ENCODE data around the gene STEAP1. TPM values are rescaled to one million over a fixed set of nuclear protein-coding genes. Genes with fewer than 3 reads are reported as not detected.
"Not testable (repeated sequence)": the region's sequence is repeated elsewhere in the genome, so short reads cannot be mapped to it uniquely, and the experiment has no call there.

The STEAP1 gene
- total RNA-seq, 4 donors from 2014 or later: 2.0 to 6.6 (median 3.9) TPM

DNA sequence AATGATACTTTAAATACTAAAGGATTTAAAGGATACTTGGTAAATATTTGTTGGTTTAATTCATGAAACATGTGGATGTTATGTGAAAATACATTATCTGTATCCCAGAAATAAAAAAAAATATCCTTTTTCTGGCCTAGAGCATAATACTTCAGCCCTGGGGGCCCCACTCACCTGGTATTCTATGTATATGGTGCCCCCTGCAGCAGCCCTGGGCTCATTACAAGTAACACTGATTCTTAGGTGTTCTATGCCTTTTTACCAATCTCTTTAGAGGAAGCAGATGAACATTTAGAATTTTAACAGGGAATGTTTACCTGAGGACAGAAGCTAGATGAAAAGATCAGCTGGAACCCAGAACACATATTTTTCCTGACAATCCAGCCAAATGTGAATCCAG is 4.8 kb upstream of the STEAP1 start:
- not testable (repeated sequence) for H3K9me3 ChIP-seq, H3K36me3 ChIP-seq, H3K4me1 ChIP-seq, H3K27ac ChIP-seq, H3K4me3 ChIP-seq, DNase-seq, H3K27me3 ChIP-seq
- TF ChIP-seq, protein P1, sequence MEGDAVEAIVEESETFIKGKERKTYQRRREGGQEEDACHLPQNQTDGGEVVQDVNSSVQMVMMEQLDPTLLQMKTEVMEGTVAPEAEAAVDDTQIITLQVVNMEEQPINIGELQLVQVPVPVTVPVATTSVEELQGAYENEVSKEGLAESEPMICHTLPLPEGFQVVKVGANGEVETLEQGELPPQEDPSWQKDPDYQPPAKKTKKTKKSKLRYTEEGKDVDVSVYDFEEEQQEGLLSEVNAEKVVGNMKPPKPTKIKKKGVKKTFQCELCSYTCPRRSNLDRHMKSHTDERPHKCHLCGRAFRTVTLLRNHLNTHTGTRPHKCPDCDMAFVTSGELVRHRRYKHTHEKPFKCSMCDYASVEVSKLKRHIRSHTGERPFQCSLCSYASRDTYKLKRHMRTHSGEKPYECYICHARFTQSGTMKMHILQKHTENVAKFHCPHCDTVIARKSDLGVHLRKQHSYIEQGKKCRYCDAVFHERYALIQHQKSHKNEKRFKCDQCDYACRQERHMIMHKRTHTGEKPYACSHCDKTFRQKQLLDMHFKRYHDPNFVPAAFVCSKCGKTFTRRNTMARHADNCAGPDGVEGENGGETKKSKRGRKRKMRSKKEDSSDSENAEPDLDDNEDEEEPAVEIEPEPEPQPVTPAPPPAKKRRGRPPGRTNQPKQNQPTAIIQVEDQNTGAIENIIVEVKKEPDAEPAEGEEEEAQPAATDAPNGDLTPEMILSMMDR (IDR thresholded peaks at IDR 0.05): peak in 2 of 6 experiments; percentile 20 to 31

DNA sequence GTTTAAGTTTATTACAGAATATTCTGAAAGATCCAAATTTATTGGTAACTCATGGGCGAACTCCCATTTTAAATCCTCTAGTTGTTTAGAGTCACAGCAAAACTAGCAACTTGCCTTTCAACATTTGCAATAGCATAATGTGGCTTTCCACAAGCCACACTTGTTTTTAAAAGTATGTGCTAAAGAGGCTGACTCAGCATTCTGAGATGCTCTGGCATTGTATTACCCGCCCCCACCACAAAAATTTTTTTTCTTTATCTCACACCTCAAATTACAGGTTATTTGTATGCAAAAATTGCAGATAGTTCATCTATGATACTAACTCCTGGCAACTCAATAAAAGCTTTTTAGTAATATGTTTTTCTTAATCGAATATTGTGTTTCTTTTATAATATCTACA is 2.4 kb upstream of the STEAP1 start:
- not testable (repeated sequence) for H3K4me3 ChIP-seq, DNase-seq, H3K27ac ChIP-seq, H3K36me3 ChIP-seq, H3K27me3 ChIP-seq, H3K4me1 ChIP-seq, H3K9me3 ChIP-seq

DNA sequence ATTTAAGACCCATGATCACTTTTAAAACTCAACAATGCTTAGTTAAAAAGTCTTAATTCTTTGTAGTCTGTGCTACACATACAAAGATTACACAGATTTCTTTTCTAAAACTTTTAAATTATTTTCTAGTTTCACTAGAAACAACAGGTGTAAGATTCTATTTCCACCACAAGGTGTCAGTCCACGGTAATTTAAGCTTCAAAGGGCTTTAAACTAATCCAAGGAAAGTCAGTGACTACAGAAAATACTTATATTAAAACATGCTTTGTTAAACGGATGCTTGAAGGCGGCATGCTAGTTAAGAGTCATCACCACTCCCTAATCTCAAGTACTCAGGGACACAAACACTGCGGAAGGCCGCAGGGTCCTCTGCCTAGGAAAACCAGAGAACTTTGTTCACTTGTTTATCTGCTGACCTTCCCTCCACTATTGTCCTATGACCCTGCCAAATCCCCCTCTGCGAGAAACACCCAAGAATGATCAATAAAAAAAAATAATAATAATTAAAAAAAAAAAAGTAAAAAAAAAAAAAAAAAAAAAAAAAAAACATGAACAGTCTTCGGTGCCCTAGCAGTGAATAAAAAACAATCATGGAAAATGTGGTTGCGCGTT is 1.5 kb upstream of the STEAP1 start:
- H3K27ac ChIP-seq: not testable (repeated sequence)

DNA sequence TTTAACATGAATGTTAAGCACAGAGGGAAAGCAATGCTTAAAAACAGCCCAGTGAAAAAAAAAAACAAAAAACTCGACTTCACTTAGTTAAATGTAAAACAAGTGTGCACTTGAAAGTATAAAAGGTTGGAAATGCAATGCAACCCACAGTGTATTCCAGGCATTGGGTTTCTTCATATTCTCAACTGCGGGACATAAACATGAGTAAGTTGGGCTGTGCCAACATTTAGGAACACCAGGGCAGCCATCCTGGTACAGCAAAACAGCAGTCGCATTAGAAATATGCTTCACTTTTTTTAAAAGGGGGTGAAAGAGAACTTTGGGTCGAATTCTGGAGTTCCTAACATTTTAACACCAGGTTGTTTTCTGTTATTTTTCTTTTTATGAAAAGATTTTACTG is 937 bp downstream of the STEAP1 start:
- DNase-seq: no peak
- H3K36me3 ChIP-seq: no peaks in the 10 kb centered on the region
- no peaks in the 10 kb centered on the region for H3K9me3 ChIP-seq
- H3K27me3 ChIP-seq: no peaks in the 10 kb centered on the region
- H3K27ac ChIP-seq: no peak overlapping the region
- TF ChIP-seq, protein P1 (IDR thresholded peaks at IDR 0.05): no peak
- no peak for TF ChIP-seq POLR2A (IDR thresholded peaks at IDR 0.05)
- H3K4me3 ChIP-seq: no peak overlapping the region
- no peaks in the 10 kb centered on the region for H3K4me1 ChIP-seq

More for the DNA sequence above, 1.5 kb upstream of the STEAP1 start:
- TF ChIP-seq, protein P1 (IDR thresholded peaks at IDR 0.05): peak in 5 of 6 experiments; percentile 54 to 81 (median 74)
- H3K27me3 ChIP-seq, H3K4me1 ChIP-seq, H3K4me3 ChIP-seq, H3K36me3 ChIP-seq, H3K9me3 ChIP-seq, DNase-seq: not testable (repeated sequence)

DNA sequence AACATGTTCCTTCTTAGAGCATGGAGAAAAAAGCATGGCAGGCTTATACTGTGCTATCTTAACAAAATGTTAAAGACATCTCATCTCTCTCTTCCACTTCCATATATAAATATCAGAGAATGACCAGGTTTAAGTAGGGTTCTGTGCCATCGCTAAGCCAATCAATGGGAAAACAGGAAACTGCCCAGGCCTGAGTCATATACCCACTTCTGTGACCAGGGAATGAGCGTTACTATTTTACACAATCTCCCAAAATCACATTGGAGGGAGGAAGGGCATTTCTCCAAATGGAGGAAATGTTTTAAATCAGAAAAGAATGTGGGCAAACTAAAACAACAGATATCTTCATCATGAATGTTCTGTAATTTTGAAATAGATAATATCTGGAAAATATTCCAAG is 3.1 kb downstream of the STEAP1 start:
- H3K27ac ChIP-seq, DNase-seq, H3K4me3 ChIP-seq, H3K36me3 ChIP-seq, H3K9me3 ChIP-seq, H3K4me1 ChIP-seq, H3K27me3 ChIP-seq: not testable (repeated sequence)

DNA sequence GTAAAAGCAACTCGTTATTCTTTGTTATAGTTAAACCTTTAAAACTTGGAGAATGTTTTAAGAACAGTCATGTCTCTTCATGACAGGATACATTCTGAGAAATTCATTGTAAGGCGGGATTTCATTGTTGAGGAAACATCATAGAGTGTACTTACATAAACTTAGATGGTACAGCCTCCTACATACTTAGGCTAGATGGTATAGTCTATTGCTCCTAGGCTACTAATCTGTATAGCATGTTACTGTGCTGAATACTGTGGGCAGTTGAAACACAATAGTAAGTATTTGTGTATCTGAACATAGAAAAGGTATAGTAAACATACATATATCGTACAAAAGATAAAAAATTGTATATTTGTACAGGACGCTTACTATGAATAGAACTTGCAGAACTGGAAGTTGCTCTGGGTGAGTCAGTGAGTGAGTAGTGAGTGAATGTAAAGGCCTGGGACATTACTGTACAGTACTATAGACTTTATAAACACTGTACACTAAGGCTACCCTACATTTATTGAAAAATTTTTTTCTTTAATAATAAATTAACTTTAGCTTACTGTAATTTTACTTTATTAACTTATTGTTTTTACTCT is 3.6 kb downstream of the STEAP1 start:
- not testable (repeated sequence) for H3K4me1 ChIP-seq, H3K4me3 ChIP-seq, DNase-seq, H3K27me3 ChIP-seq, H3K36me3 ChIP-seq, H3K9me3 ChIP-seq, H3K27ac ChIP-seq

DNA sequence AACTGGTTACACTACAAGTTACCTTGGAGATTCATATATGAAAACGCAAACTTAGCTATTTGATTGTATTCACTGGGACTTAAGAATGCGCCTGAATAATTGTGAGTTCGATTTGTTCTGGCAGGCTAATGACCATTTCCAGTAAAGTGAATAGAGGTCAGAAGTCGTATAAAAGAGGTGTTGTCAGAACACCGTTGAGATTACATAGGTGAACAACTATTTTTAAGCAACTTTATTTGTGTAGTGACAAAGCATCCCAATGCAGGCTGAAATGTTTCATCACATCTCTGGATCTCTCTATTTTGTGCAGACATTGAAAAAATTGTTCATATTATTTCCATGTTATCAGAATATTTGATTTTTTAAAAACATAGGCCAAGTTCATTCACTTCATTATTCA is 9.3 kb downstream of the STEAP1 start:
- TF ChIP-seq, protein P1 (IDR thresholded peaks at IDR 0.05): no peak
- TF ChIP-seq POLR2A (IDR thresholded peaks at IDR 0.05): no peak
- Histone ChIP-seq H3K9me3 (no peaks in the 10 kb centered on the region), H3K36me3 (no peaks in the 10 kb centered on the region), H3K4me1 (no peaks in the 10 kb centered on the region), H3K27me3 (no peaks in the 10 kb centered on the region), H3K27ac (no peak overlapping the region), H3K4me3 (no peak overlapping the region)
- DNase-seq: no peak

All from Peyer's patch (tissue), 4 donors.